ENCODE measurements around the gene NT5C1A.

Gene NT5C1A

GRCh38 chr1:39670689-39671088 is 1.2 kb downstream of the NT5C1A start:
- Histone ChIP-seq H3K36me3 (ENCODE audit: control insufficient read depth in 2 of 2, insufficient read depth in 2 of 2, low read length in 2 of 2) (no peaks in the 10 kb centered on the region), H3K9ac (ENCODE audit: low read depth in 1 of 2, low read length in 2 of 2) (no peak overlapping the region), H3K4me1 (ENCODE audit: control insufficient read depth in 2 of 2, insufficient read depth in 2 of 2, low read length in 2 of 2) (no peaks in the 10 kb centered on the region), H3K27ac (ENCODE audit: low read depth in 2 of 2, low read length in 2 of 2) (no peak overlapping the region), H3K27me3 (ENCODE audit: control insufficient read depth in 2 of 2, insufficient read depth in 2 of 2, low read length in 2 of 2) (peaks cover 17 to 23% of the 10 kb centered on the region in 2 donors), H3K4me3 (ENCODE audit: low read length in 2 of 2) (no peak overlapping the region), H3K9me3 (ENCODE audit: control insufficient read depth in 2 of 2, low read length in 2 of 2) (no peaks in the 10 kb centered on the region)

GRCh38 chr1:39668894-39669293 is 3.0 kb downstream of the NT5C1A start:
- H3K4me1 ChIP-seq (ENCODE audit: control insufficient read depth in 2 of 2, insufficient read depth in 2 of 2, low read length in 2 of 2) = no peaks in the 10 kb centered on the region
- peaks cover 17 to 23% of the 10 kb centered on the region in 2 donors for H3K27me3 ChIP-seq (ENCODE audit: control insufficient read depth in 2 of 2, insufficient read depth in 2 of 2, low read length in 2 of 2)
- no peak overlapping the region for H3K4me3 ChIP-seq (ENCODE audit: low read length in 2 of 2)
- H3K9me3 ChIP-seq (ENCODE audit: control insufficient read depth in 2 of 2, low read length in 2 of 2) = no peaks in the 10 kb centered on the region
- H3K9ac ChIP-seq (ENCODE audit: low read depth in 1 of 2, low read length in 2 of 2) = no peak overlapping the region
- H3K36me3 ChIP-seq (ENCODE audit: control insufficient read depth in 2 of 2, insufficient read depth in 2 of 2, low read length in 2 of 2) = no peaks in the 10 kb centered on the region
- no peak overlapping the region for H3K27ac ChIP-seq (ENCODE audit: low read depth in 2 of 2, low read length in 2 of 2)

- Histone ChIP-seq H3K4me3 (ENCODE audit: low read length in 2 of 2) (no peak overlapping the region), H3K4me1 (ENCODE audit: control insufficient read depth in 2 of 2, insufficient read depth in 2 of 2, low read length in 2 of 2) (no peaks in the 10 kb centered on the region), H3K36me3 (ENCODE audit: control insufficient read depth in 2 of 2, insufficient read depth in 2 of 2, low read length in 2 of 2) (no peaks in the 10 kb centered on the region), H3K27ac (ENCODE audit: low read depth in 2 of 2, low read length in 2 of 2) (no peak overlapping the region), H3K27me3 (ENCODE audit: control insufficient read depth in 2 of 2, insufficient read depth in 2 of 2, low read length in 2 of 2) (peaks cover 17 to 23% of the 10 kb centered on the region in 2 donors), H3K9me3 (ENCODE audit: control insufficient read depth in 2 of 2, low read length in 2 of 2) (no peaks in the 10 kb centered on the region), H3K9ac (ENCODE audit: low read depth in 1 of 2, low read length in 2 of 2) (no peak overlapping the region)
Measured at GRCh38 chr1:39668111-39668510, 3.8 kb downstream of the NT5C1A start.

- no peaks in the 10 kb centered on the region for H3K36me3 ChIP-seq (ENCODE audit: control insufficient read depth in 2 of 2, insufficient read depth in 2 of 2, low read length in 2 of 2)
- H3K4me1 ChIP-seq (ENCODE audit: control insufficient read depth in 2 of 2, insufficient read depth in 2 of 2, low read length in 2 of 2) = no peaks in the 10 kb centered on the region
- H3K27ac ChIP-seq (ENCODE audit: low read depth in 2 of 2, low read length in 2 of 2) = no peak overlapping the region
- H3K27me3 ChIP-seq (ENCODE audit: control insufficient read depth in 2 of 2, insufficient read depth in 2 of 2, low read length in 2 of 2) = peaks cover 11 to 17% of the 10 kb centered on the region in 2 donors
- H3K9me3 ChIP-seq (ENCODE audit: control insufficient read depth in 2 of 2, low read length in 2 of 2) = no peaks in the 10 kb centered on the region
- no peak overlapping the region for H3K9ac ChIP-seq (ENCODE audit: low read depth in 1 of 2, low read length in 2 of 2)
- no peak overlapping the region for H3K4me3 ChIP-seq (ENCODE audit: low read length in 2 of 2)
Measured at GRCh38 chr1:39666772-39667171, 5.1 kb downstream of the NT5C1A start.

GRCh38 chr1:39663559-39663958 is 8.3 kb downstream of the NT5C1A start:
- Histone ChIP-seq H3K4me3 (ENCODE audit: low read length in 2 of 2) (no peak overlapping the region), H3K27me3 (ENCODE audit: control insufficient read depth in 2 of 2, insufficient read depth in 2 of 2, low read length in 2 of 2) (peaks cover 0 to 2% of the 10 kb centered on the region in 2 donors), H3K9me3 (ENCODE audit: control insufficient read depth in 2 of 2, low read length in 2 of 2) (no peaks in the 10 kb centered on the region), H3K27ac (ENCODE audit: low read depth in 2 of 2, low read length in 2 of 2) (no peak overlapping the region), H3K36me3 (ENCODE audit: control insufficient read depth in 2 of 2, insufficient read depth in 2 of 2, low read length in 2 of 2) (no peaks in the 10 kb centered on the region), H3K9ac (ENCODE audit: low read depth in 1 of 2, low read length in 2 of 2) (no peak overlapping the region), H3K4me1 (ENCODE audit: control insufficient read depth in 2 of 2, insufficient read depth in 2 of 2, low read length in 2 of 2) (no peaks in the 10 kb centered on the region)

- H3K4me3 ChIP-seq (ENCODE audit: low read length in 2 of 2) = no peak overlapping the region
- H3K27ac ChIP-seq (ENCODE audit: low read depth in 2 of 2, low read length in 2 of 2) = no peak overlapping the region
- H3K27me3 ChIP-seq (ENCODE audit: control insufficient read depth in 2 of 2, insufficient read depth in 2 of 2, low read length in 2 of 2) = peaks cover 0 to 2% of the 10 kb centered on the region in 2 donors
- no peaks in the 10 kb centered on the region for H3K9me3 ChIP-seq (ENCODE audit: control insufficient read depth in 2 of 2, low read length in 2 of 2)
- no peaks in the 10 kb centered on the region for H3K36me3 ChIP-seq (ENCODE audit: control insufficient read depth in 2 of 2, insufficient read depth in 2 of 2, low read length in 2 of 2)
- H3K4me1 ChIP-seq (ENCODE audit: control insufficient read depth in 2 of 2, insufficient read depth in 2 of 2, low read length in 2 of 2) = peaks cover 0 to 2% of the 10 kb centered on the region in 2 donors
- no peak overlapping the region for H3K9ac ChIP-seq (ENCODE audit: low read depth in 1 of 2, low read length in 2 of 2)
Measured at GRCh38 chr1:39662861-39663260, 9.0 kb downstream of the NT5C1A start.

GRCh38 chr1:39659538-39659937 is 12.4 kb downstream of the NT5C1A start:
- no peak overlapping the region for H3K27ac ChIP-seq (ENCODE audit: low read depth in 2 of 2, low read length in 2 of 2)
- H3K4me3 ChIP-seq (ENCODE audit: low read length in 2 of 2) = no peak overlapping the region
- peaks cover 0 to 7% of the 10 kb centered on the region in 2 donors for H3K27me3 ChIP-seq (ENCODE audit: control insufficient read depth in 2 of 2, insufficient read depth in 2 of 2, low read length in 2 of 2)
- H3K9me3 ChIP-seq (ENCODE audit: control insufficient read depth in 2 of 2, low read length in 2 of 2) = no peaks in the 10 kb centered on the region
- no peaks in the 10 kb centered on the region for H3K36me3 ChIP-seq (ENCODE audit: control insufficient read depth in 2 of 2, insufficient read depth in 2 of 2, low read length in 2 of 2)
- H3K9ac ChIP-seq (ENCODE audit: low read depth in 1 of 2, low read length in 2 of 2) = no peak overlapping the region
- peaks cover 0 to 2% of the 10 kb centered on the region in 2 donors for H3K4me1 ChIP-seq (ENCODE audit: control insufficient read depth in 2 of 2, insufficient read depth in 2 of 2, low read length in 2 of 2)

- peaks cover 0 to 2% of the 10 kb centered on the region in 2 donors for H3K4me1 ChIP-seq (ENCODE audit: control insufficient read depth in 2 of 2, insufficient read depth in 2 of 2, low read length in 2 of 2)
- no peak overlapping the region for H3K27ac ChIP-seq (ENCODE audit: low read depth in 2 of 2, low read length in 2 of 2)
- peaks cover 3 to 7% of the 10 kb centered on the region in 2 donors for H3K27me3 ChIP-seq (ENCODE audit: control insufficient read depth in 2 of 2, insufficient read depth in 2 of 2, low read length in 2 of 2)
- H3K9ac ChIP-seq (ENCODE audit: low read depth in 1 of 2, low read length in 2 of 2) = no peak overlapping the region
- no peak overlapping the region for H3K4me3 ChIP-seq (ENCODE audit: low read length in 2 of 2)
- no peaks in the 10 kb centered on the region for H3K36me3 ChIP-seq (ENCODE audit: control insufficient read depth in 2 of 2, insufficient read depth in 2 of 2, low read length in 2 of 2)
- H3K9me3 ChIP-seq (ENCODE audit: control insufficient read depth in 2 of 2, low read length in 2 of 2) = no peaks in the 10 kb centered on the region
Measured at GRCh38 chr1:39659110-39659509, 12.8 kb downstream of the NT5C1A start.

GRCh38 chr1:39657923-39658485 is 13.9 kb downstream of the NT5C1A start:
- Histone ChIP-seq H3K36me3 (ENCODE audit: control insufficient read depth in 2 of 2, insufficient read depth in 2 of 2, low read length in 2 of 2) (no peaks in the 10 kb centered on the region), H3K4me3 (ENCODE audit: low read length in 2 of 2) (peak overlapping the region in 1 of 2 donors; percentile 38), H3K27me3 (ENCODE audit: control insufficient read depth in 2 of 2, insufficient read depth in 2 of 2, low read length in 2 of 2) (peaks cover 6 to 7% of the 10 kb centered on the region in 2 donors), H3K9me3 (ENCODE audit: control insufficient read depth in 2 of 2, low read length in 2 of 2) (no peaks in the 10 kb centered on the region), H3K27ac (ENCODE audit: low read depth in 2 of 2, low read length in 2 of 2) (no peak overlapping the region), H3K4me1 (ENCODE audit: control insufficient read depth in 2 of 2, insufficient read depth in 2 of 2, low read length in 2 of 2) (peaks cover 0 to 2% of the 10 kb centered on the region in 2 donors), H3K9ac (ENCODE audit: low read depth in 1 of 2, low read length in 2 of 2) (no peak overlapping the region)

GRCh38 chr1:39657402-39657801 is 14.5 kb downstream of the NT5C1A start:
- H3K9me3 ChIP-seq (ENCODE audit: control insufficient read depth in 2 of 2, low read length in 2 of 2) = no peaks in the 10 kb centered on the region
- H3K27me3 ChIP-seq (ENCODE audit: control insufficient read depth in 2 of 2, insufficient read depth in 2 of 2, low read length in 2 of 2) = peaks cover 6 to 7% of the 10 kb centered on the region in 2 donors
- H3K9ac ChIP-seq (ENCODE audit: low read depth in 1 of 2, low read length in 2 of 2) = no peak overlapping the region
- H3K4me3 ChIP-seq (ENCODE audit: low read length in 2 of 2) = no peak overlapping the region
- peaks cover 0 to 2% of the 10 kb centered on the region in 2 donors for H3K4me1 ChIP-seq (ENCODE audit: control insufficient read depth in 2 of 2, insufficient read depth in 2 of 2, low read length in 2 of 2)
- H3K27ac ChIP-seq (ENCODE audit: low read depth in 2 of 2, low read length in 2 of 2) = no peak overlapping the region
- no peaks in the 10 kb centered on the region for H3K36me3 ChIP-seq (ENCODE audit: control insufficient read depth in 2 of 2, insufficient read depth in 2 of 2, low read length in 2 of 2)

Measured in mucosa of rectum (tissue), 2 donors.